B cell (primary cell): Measurements from ENCODE around the gene C4A.
"Not testable (repeated sequence)": the region's sequence is repeated elsewhere in the genome, so short reads cannot be mapped to it uniquely, and the experiment has no call there.

ENCODE experiments used
- EZH2 ChIP-seq: IDR thresholded peaks from 2 replicates; pipeline ENCODE4 v1.6.1; 2012; ENCODE audit warnings: borderline replicate concordance, low read depth, mild to moderate bottlenecking, moderate library complexity, low read length; ENCODE audit not compliant: insufficient read depth, poor library complexity, severe bottlenecking
- TF ChIP-seq, protein P1 (sequence below): fragments of 200-600 bp; IDR thresholded peaks from one replicate; pipeline ENCODE4 v1.8.0; 2022; ENCODE audit warnings: antibody characterized with exemption, mild to moderate bottlenecking

DNA sequence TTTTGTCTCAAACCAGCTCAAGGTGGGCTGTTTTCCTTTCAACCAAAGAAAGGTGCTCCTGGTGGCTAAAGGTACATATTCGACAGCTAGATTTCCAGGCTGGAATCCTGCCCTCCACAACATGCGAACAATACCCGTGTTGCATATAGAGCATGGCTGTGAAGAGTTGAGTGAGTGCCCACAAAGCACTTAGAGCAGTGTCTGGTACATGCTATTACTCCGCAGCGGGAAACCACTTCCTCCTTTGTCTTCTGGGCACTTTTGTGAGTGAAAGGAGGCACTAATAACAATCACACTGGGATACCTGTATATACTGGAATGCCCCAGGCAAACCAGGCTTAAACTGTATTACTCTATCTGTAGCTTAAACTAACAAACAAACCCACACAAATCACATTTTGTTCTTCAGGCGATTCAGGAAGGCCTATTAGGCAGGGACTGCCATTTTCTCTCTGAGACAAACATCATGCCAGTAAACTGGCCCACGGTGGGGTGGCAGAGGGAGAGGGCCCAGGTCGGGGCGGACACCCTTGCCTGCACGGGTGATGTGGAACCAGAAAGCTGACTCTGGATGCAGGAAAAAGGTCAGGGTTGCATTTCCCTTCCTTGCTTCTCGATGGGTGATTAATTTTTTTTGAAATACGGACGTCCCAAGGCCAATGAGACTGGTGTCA is 23.1 kb downstream of the C4A start:
- TF ChIP-seq, protein P1, sequence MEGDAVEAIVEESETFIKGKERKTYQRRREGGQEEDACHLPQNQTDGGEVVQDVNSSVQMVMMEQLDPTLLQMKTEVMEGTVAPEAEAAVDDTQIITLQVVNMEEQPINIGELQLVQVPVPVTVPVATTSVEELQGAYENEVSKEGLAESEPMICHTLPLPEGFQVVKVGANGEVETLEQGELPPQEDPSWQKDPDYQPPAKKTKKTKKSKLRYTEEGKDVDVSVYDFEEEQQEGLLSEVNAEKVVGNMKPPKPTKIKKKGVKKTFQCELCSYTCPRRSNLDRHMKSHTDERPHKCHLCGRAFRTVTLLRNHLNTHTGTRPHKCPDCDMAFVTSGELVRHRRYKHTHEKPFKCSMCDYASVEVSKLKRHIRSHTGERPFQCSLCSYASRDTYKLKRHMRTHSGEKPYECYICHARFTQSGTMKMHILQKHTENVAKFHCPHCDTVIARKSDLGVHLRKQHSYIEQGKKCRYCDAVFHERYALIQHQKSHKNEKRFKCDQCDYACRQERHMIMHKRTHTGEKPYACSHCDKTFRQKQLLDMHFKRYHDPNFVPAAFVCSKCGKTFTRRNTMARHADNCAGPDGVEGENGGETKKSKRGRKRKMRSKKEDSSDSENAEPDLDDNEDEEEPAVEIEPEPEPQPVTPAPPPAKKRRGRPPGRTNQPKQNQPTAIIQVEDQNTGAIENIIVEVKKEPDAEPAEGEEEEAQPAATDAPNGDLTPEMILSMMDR = not testable (repeated sequence)
- not testable (repeated sequence) for TF ChIP-seq EZH2
